Measurements from ENCODE around the gene LBX2.

- no peak for TF ChIP-seq SRF (CRISPR knock-in tag; IDR thresholded peaks at IDR 0.05)
- no peak for TF ChIP-seq ZNF311 (CRISPR knock-in tag; IDR thresholded peaks at IDR 0.05)
- TF ChIP-seq CC2D1A (IDR thresholded peaks at IDR 0.05) = no peak
- no peak for TF ChIP-seq TCF15 (CRISPR knock-in tag; IDR thresholded peaks at IDR 0.05)
- no peak for TF ChIP-seq ATF7 (IDR thresholded peaks at IDR 0.05)
- TF ChIP-seq, protein P1, sequence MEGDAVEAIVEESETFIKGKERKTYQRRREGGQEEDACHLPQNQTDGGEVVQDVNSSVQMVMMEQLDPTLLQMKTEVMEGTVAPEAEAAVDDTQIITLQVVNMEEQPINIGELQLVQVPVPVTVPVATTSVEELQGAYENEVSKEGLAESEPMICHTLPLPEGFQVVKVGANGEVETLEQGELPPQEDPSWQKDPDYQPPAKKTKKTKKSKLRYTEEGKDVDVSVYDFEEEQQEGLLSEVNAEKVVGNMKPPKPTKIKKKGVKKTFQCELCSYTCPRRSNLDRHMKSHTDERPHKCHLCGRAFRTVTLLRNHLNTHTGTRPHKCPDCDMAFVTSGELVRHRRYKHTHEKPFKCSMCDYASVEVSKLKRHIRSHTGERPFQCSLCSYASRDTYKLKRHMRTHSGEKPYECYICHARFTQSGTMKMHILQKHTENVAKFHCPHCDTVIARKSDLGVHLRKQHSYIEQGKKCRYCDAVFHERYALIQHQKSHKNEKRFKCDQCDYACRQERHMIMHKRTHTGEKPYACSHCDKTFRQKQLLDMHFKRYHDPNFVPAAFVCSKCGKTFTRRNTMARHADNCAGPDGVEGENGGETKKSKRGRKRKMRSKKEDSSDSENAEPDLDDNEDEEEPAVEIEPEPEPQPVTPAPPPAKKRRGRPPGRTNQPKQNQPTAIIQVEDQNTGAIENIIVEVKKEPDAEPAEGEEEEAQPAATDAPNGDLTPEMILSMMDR (IDR thresholded peaks at IDR 0.05 in 2 of 3, conservative IDR thresholded peaks at IDR 0.05 in 1 of 3; ENCODE audit: insufficient read depth in 2 of 3, low read depth in 1 of 3, low read length in 3 of 3) = peak; percentile 15 to 44 (median 24); a peak in 3 of 6 replicates
- TF ChIP-seq SAFB2 (IDR thresholded peaks at IDR 0.05; ENCODE audit: borderline replicate concordance, low read depth, low read length, severe bottlenecking) = no peak
- TF ChIP-seq CBX5 (IDR thresholded peaks at IDR 0.05; ENCODE audit: borderline replicate concordance, low read depth) = no peak
- no peak for TF ChIP-seq SNIP1 (IDR thresholded peaks at IDR 0.05; ENCODE audit: low read depth)
- TF ChIP-seq MAFG (tag; conservative IDR thresholded peaks at IDR 0.05) = no peak
- no peak for TF ChIP-seq NR2C2 (CRISPR knock-in tag; IDR thresholded peaks at IDR 0.05)
- TF ChIP-seq NR2C2 (tag; IDR thresholded peaks at IDR 0.05) = no peak
- no peak for TF ChIP-seq PML (IDR thresholded peaks at IDR 0.05; ENCODE audit: low read length)
- no peak for TF ChIP-seq ZC3H4 (CRISPR knock-in tag; IDR thresholded peaks at IDR 0.05; ENCODE audit: borderline replicate concordance)
- TF ChIP-seq TOE1 (IDR thresholded peaks at IDR 0.05; ENCODE audit: borderline replicate concordance) = no peak
- no peak for TF ChIP-seq TOE1 (CRISPR knock-in tag; IDR thresholded peaks at IDR 0.05; ENCODE audit: borderline replicate concordance, low read depth)
Observed at GRCh38 chr2:74544634-74545033, 45.2 kb upstream of the LBX2 start.

Data from K562 (cell line).